ENCODE data around the gene LRRN2.
"Not testable (repeated sequence)": the region's sequence is repeated elsewhere in the genome, so short reads cannot be mapped to it uniquely, and the experiment has no call there.

LRRN2 gene

DNA sequence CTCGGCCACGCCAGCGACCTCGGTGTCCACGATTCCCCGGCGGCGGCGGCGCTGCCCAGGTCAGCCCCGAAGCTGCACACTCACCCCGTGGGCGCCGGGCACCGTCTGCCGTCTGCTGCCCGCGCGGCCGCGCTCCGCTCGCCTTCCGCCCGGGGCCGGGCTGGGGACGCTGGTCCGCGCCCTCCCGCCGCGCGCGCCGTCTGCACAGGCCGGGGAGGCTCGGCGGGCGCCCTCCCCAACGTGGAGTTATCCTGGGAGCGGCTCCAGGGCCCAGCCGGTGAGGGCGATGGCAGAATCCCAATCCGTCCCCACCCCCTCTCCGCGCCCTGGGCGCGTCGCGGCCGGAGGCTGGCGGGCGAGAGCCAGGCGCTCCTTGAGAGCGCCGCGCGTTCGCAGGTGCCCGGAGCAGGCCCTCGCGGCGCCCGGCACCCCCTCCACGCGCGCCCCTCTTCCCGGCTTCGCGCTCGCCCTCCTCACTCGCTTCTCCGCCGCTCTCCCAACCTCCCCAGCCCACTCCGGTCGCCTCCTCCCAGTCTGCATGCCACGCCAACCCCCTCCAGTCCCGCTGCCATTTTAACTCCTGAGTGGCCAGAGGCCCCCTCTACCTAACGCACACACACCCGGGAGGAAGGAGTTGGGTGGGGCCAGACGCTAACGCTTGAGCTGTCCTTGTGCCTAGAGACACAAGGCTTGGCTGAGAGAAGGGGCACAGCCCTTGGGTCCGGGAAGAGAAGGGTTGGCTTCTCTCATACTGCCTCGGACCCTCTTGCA, at the start of gene LRRN2:
LRRN2 (minus strand) TSS at position 503 of the 771 bp plus-strand sequence. CDS start 65,746 bp downstream, outside the sequence.
- DNase-seq, result peak; percentile 37

DNA sequence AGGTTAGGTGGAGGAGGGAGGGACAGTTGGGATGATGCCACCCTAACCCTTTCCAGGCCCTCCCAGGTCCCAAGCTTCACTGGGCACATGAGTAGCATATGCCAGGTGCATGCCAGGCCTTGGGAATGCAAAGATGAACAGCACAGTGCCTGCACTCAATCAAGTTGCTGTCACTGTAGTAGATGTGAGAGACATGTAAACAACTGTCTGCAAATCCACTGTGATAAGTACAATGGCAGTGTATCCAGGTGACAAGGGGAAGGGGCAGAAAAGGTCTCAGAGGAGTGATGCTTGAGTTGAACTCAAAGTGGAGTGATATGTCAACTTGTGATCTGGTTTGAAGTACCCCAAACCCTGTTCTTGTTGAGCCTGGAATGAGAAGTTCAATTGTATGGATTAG, 49.5 kb upstream of the LRRN2 start:
- no peak for DNase-seq

DNA sequence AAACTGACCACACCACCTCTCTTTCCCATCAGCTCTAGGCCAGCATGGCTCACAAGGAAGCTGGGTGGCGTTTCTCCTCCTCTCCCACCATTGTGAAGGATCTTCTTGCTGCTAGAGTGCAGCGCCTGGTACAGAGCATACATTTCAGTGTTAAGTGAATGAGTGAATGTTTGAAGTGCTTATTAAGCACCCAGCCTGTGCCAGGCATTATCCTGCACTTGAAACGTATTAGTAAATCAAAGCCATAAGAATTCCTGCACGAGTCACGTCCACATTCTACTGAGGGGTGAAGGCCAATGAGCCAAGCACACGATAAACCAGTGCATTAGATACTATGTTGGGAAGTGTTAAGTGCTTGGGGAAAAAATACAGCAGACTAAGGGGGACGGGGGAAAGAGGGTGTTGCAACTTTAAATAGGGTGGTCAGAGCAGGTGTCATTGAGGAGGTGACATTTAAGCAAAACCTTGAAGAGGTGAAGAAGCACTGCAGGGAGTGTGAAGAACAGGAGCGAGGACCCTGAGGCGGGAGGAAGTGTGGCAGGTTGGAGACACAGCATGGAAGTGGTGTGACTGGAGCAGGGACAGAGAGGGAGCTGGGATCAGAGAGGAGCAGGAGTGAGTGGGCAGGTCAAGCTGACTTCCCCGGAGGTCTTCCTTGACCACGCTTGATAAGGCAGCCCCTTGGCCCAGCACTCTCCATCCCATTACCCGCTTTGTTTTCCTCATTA, 48.5 kb upstream of the LRRN2 start:
- no peak for DNase-seq

DNA sequence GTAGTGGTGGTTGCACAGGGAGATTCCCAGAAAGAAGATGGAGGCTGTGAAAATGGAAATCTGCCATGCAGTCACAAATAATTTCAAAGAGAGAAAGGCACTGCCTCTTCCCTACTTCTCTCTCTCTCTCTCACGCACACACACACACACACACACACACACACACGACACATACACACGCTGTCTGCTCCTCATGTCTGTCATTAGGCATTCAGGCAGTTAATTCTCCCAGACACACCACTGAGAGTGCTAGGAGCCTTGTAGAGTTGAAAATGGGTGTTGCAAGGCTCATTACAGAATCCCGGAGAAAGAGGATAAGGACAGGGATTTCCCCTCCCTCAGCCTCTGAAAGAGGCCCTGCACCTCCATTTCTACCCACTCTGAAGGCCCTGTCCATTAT, 47.8 kb upstream of the LRRN2 start:
- no peak for DNase-seq

DNA sequence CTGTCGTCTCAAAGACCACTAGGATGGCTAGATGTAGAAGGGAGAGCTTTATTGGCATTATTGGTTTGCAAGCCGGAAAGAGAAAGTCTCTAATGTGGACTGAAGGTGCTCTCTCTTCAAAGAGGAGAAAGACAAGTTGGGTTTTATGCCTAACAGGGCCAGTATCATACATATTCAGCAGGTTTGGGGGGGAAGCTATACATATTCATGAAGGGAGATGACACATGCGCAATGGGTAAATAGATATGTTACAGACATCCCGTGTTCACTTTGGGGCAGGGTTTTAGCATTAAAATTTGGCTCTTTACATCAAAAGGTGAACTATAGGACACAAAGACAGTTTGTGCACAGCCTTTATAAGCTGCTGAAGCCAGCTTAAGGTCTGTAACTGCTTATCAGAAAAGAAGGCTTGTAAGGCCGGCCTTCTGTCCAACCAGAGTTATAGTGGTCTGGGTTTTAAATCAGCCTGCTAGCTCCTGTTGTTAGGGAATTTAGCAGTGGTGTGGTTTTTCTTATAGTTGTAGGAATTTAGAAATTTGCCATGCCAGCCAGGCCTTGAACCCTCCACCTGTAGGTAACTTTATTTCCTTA, 46.5 kb upstream of the LRRN2 start:
- no peak for DNase-seq

DNA sequence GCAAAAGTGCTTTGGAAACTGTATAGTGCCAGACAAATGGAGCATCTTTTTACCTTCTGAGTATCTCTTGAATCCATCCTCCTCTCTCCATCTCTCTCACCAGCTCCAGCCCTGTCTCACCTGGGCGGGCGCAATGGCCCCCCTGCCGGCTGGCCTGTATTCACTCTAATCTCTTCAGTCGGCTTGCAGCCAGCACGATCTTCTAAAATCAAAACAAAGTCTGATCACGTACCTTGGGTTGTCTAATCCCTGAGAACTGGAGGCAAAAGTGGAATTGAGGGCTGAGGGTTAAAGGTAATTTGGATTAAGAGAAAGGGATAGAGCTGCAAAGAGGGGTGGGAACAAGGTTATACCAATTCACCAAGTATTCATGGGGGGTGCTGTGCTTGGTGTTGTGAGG, 46.0 kb upstream of the LRRN2 start:
- no peak for DNase-seq

DNA sequence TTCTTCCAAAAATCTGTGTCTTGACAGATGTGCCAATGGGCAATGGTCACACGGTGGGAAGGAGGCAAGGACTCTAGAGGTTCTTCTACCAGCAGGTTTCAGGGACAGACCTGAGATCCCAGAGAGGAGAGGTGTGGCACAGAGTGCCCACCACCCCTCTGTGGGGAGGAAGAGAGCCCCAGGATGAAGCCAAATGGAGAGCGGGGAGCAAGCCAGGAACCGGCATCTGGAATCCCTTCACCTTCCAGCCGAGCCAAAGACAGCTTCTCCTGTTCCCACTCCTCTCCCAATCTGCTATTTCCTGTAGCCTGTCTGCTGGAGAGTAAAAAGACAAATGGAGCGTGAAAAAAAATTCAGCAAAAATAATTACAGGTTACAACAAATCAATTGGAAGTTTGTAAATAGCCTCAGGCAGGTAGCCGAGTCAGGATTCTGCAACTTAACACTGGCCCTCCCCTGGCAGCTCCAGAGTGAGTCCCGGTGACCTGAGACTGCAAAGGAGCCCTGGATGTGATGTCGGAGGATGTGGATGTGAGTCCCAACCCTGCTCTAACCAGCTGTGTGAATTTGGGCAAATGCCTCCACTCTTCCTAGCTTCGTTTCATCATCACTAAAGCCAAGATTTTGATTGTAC, 45.4 kb upstream of the LRRN2 start:
- DNase-seq, result peak; percentile 79

DNA sequence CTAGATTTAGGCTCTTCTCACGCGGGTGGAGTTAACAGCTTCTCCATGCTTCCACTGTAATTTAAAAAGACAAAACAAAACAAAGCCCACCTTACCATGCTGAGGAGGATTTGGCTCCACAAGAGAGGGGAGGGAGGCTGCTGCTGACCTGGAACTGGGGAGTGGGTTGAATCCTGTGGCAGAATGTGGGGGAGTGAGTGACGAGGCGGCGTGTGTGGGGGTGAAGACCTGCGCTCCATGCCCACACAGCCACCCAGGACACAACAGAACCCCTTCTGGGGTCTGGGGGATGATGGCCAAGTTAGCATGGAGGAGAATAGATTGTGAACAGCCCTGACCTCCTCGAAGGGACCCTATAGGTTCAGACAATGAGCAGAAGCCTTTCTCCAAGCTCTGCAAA, 44.0 kb upstream of the LRRN2 start:
- no peak for DNase-seq

DNA sequence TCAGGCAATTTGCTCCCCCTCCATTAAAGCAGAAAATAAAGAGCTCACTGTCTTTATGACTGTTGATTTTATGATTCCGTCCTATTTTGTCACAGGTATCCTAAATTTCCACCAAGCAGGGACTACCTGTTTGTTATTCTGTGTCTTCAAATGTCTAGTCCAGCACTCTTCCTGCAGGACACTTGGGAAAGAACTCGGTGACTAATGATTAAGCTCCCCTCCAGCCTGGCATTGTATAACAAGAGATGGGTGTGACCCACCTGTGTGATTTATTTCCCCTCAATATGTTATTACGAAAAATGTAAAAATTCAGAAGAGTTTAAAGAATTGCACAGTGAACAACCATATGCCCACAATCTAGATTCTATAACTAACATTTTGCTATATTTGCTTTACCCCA, 42.9 kb upstream of the LRRN2 start:
- DNase-seq, result no peak

DNA sequence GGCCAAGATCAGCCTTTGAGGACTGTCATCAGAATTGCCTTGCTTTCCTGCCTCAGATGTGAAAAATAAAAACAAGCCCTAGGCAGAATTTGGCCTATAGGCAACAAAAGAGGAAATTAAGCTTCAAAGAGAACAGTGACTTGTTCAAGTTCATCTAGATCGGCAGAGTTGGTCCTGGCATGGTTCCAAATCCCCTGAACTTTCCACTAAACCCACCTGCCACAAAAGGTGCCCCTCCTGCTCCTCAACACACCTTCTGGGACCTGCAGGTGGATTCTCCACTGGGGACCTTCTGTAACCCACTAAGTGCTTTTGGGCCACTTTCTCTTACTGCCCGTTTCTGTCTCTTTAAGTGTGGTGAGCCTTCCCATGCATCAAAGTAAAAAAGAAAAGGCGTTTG, 42.5 kb upstream of the LRRN2 start:
- DNase-seq, result no peak

DNA sequence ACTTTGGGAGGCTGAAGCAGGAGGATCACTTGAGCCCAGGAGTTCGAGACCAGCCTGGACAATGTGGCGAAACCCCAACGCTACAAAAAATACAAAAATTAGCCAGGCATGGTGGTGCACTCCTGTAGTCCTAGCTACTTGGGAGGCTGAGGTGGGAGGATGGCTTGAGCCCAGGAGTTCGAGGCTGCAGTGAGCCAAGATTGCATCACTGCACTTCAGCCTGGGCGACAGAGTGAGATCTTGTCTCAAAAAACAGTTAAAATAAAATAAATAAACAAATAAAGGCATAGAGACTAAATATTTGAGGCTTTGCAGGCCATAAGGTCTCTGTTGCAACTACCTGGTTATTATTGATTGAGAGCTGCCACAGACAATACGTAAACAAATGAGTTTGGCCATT, 41.9 kb upstream of the LRRN2 start:
- not testable (repeated sequence) for DNase-seq

DNA sequence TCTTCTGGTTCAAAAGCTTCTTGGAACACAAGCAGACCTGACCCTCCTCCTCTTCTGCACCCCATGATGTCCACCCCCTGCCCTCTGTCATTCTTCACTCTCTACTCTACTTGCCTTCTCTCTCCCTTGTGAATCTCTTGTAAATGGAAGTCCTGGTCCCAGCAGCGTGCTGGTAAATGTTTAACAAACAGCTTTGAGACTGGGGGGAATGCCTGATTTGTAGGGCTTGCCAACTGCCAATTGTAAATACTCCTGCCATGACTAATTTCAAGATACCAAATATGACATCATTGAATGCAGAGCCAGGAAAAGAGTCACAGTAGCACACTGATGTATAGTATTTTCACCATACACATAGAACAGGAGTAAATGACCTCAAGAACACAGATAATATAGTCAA, 40.9 kb upstream of the LRRN2 start:
- DNase-seq, result no peak

DNA sequence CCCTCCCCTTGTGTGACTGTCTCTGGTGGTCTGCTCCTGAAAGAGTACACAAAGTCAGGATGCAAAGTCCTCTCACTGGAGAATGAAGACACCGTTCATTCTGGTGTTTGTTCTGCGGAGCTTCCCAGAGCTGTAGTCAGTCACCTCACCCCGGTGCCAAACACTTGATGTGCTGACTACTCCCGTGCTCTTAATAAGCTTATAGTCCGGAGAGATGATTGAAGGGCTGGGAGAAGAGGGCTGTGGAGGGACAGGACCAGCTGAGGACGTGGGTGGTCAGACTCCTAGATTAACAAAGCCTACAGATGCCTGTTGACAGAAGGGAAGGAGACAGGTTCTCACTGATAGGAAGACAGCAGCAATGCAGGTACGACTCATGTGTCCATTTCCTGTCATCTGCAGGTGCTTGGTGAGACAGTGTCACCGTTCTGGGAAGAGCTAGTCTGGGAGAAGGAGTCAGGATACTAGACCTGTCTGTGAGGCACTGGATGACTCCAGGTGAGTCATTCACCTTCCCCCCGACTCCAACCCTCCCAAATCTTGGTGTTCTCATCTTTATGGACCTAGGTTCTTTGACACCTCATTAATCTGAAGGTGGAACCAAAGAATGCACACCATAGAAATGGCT, 40.4 kb upstream of the LRRN2 start:
- no peak for DNase-seq

DNA sequence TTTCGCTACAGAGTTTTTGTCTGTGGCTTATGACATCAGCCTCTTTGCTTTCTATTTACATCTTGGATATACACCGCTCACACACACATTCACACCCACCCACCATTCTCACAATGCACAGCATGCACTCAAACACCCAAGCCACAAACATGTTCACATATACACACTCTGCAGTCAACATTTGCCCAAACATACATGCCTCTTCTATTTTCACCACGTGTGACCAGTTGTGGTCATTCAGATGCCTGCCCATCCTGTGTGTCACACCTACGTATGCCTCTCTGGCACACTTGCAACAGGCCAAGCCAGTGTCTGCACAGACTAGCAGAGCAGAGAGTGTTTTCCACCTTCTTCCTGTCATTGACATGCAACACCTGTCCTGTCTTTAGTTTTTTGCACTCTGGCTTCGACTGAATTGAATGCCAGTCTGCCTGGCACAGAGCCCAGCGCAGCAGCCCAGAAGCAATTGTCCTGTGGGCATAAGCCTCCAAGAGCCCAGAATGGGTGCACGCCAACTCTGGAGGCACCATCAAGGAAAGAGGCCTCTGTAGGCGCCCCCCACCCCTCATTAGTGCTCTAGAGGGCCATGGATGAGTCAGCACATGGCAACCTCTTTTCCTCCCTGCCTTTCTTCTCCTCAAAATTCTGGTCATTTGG, 37.7 kb upstream of the LRRN2 start:
- DNase-seq, result peak; percentile 92

DNA sequence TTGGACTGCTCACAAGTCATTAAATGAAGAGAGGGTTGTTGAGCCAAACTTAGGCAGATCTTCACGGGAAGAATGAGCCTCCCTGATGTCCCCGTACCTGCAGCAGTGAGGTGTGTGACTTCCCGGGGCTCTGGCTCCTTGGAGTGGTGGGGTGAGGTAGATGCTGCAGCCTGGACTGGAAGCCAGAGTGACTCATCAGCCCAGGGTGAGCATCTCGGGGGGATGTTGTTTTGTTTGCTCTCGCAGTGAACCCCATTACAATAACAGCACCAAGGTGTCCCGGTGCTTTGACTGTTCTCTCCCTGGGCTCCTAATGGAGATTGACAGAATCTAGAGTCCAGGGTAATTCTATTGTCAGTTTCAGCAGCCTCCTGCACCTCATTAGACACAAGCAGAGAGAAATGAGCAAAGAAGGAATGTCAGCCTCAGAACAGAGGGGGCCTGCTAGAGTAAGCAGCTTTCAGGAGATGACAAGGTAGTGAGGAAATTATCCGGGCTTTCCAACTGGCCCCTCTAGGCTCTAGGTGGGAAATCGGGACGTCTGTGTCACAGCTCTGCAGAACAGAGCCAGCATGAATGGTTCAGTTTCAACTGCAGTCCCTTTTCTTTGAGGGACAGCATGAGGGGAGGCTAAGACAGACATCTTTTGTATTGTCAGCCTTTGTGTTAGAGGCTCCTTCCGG, 36.0 kb upstream of the LRRN2 start:
- no peak for DNase-seq

DNA sequence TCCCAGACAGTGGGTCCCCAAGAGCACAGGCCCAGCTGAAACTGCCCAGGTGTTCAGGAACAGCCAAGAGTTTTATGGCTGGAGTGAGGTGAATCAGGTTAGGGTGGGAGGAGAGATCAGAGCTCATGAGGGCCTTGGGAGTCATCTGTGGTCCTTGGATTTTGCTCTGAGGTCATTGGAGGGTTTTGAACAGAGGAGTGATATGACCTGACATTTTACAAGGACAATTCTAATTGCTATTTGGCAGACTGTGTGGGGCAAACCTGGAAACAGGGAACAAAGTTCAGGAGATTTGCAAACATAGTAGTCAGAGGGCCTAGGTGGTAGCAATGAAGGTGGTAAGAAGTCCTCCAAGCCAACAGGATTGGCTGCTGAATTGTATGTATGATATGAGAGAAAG, 31.1 kb upstream of the LRRN2 start:
- no peak for DNase-seq

DNA sequence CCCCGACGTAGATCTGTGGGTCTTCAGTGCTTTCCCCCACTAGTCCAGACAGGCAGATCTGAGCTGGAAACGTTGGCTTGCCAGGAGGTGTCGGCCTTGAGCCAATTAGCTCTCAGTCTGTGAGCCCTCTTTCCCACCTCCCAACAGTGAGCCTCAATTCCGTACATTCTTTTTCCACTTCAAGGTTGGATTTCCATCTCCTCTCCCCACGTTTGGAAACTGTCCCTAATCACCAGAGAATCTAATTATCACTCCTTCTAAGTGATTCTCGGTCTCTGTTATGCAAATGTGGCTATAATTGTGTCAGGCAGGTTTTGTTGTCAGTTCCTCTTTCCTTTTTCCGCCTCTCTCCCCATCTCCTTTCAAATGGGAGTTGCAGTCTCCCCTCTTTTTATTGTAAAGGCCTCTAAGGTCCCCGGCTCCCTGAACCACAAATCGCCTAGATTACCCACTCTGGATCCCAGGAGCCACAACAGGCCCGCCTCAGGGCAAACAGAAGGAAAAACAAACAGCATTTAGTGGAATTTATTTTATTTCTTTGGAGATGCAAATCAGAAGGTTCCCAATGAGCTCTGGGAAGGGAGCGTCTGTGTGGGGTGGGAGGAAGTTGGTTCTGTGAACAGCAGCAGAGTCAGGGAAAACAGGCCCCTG, 29.4 kb upstream of the LRRN2 start:
- DNase-seq, result no peak

DNA sequence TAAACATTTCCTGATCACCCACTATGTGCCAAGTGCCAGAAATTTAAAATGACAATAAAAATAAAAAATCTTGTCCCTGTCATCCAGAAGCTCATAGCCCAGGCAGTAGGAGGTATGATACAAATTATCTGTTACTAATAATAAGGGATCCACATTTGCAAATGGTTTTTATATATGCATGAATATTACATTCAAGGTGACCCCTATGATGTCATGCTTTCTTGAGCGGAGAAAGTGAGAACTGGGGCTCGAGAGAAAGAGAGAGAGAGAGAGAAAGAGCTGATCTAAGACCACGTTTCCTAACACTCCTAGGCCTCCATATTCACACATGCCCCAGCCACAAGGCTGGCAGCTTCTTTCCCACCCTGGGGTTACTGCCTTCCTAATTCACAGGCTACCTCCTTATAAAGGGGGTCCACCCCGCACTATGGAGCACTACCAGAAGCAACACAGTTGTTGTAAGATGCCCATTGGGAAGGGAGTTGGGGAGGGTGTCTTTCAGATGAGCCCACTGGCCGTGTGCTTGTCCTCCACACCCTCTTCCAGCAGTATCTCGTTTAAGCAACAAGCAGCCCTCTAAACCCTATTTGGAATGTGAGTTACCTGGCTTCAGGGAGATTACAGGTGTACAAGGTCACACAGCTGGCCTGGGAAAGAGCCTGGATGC, 28.8 kb upstream of the LRRN2 start:
- no peak for DNase-seq

DNA sequence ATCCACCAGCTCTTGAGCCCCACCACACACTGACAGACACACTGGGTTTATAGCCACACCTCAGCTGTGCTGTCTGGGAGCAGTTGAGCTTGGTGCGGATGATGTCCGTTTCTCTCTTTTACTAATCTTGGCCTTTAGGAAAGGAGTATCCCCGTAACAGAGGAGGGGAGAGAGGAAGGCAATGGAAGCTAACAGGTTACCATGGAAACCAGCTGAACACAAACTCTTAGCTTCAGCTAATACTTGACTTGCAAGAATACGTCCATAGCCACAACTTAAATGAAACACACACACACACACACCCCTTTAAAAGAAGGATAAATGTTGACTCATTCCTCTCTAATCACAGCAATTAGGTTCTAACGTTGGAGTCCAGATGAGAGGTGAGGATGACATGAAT, 28.0 kb upstream of the LRRN2 start:
- no peak for DNase-seq

DNA sequence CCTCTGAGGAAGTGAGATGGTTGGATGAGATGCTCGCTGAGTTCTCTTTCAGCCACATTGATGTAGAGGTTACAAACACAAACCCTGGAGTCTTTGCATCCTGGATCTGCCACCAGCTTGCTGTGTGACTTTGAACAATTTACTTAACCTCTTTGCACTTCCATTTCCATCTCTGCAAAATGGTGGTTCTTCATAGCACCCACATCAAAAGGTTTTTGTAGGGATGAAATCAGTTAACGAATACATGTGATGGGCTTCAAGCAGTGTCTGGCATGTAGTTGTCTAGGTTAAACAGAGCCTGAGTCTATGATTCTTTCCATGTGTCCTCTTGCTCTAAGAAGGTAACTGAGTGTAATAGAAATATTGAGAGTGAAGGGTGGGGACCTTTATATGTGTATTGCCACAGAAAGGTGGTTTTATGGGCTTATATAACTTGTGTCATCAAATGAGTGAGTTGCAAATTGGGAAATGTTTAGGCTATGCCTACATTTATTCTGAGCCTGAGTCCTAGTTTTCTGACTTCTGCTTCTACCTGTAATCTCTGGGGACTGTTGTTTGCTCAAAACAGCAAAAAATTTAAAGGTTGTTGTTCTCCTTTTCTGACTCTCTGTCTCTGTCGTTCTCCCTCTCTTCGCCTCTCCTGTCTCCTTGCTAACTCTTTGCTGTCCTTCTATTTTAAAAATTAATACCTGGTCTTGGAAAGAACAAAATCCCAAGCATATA, 27.3 kb upstream of the LRRN2 start:
- no peak for DNase-seq
